HepG2 (cell line): ENCODE measurements around the gene GLDC. TPM values are rescaled to one million over a fixed set of nuclear protein-coding genes. Genes with fewer than 3 reads are reported as not detected.
A peak's percentile ranks its signal among the peaks of the same experiment; 100 is the strongest.

ENCODE experiments used
- AGO1 ChIP-seq: fragments of 200-400 bp; formaldehyde crosslinking; IDR thresholded peaks from 2 replicates; pipeline ENCODE4 v1.6.1; 2017; ENCODE audit warnings: mild to moderate bottlenecking, low read depth, low read length, moderate library complexity; ENCODE audit not compliant: poor library complexity, severe bottlenecking
- NPAS2 ChIP-seq: sonication (generic); formaldehyde crosslinking; IDR thresholded peaks from 2 replicates; pipeline ENCODE4 v1.8.0; 2022; ENCODE audit warnings: mild to moderate bottlenecking, missing genetic modification reagents, borderline replicate concordance
- ZBTB38 ChIP-seq: sonication (generic); formaldehyde crosslinking; IDR thresholded peaks from 2 replicates; pipeline ENCODE4 v1.5.1; 2020; ENCODE audit warnings: mild to moderate bottlenecking, missing genetic modification reagents
- ZFP91 ChIP-seq: sonication (generic); formaldehyde crosslinking; IDR thresholded peaks from 2 replicates; pipeline ENCODE4 v1.9.0; 2022; ENCODE audit warnings: missing genetic modification reagents, mild to moderate bottlenecking, borderline replicate concordance
- ZNF101 ChIP-seq: sonication (generic); formaldehyde crosslinking; IDR thresholded peaks from 2 replicates; pipeline ENCODE4 v1.4.0; 2020; ENCODE audit warnings: mild to moderate bottlenecking, low read depth, missing genetic modification reagents, borderline replicate concordance
- ZNF318 ChIP-seq: sonication (generic); formaldehyde crosslinking; IDR thresholded peaks from 2 replicates; pipeline ENCODE4 v1.4.0; 2020; ENCODE audit warnings: mild to moderate bottlenecking, missing genetic modification reagents
- ZNF343 ChIP-seq: sonication (generic); formaldehyde crosslinking; IDR thresholded peaks from 2 replicates; pipeline ENCODE4 v1.4.0; 2020; ENCODE audit warnings: mild to moderate bottlenecking, missing genetic modification reagents
- ZNF407 ChIP-seq: sonication (generic); formaldehyde crosslinking; IDR thresholded peaks from one replicate; pipeline ENCODE4 v1.5.1; 2020; ENCODE audit warnings: mild to moderate bottlenecking, missing genetic modification reagents; ENCODE audit errors: not compliant biosample characterization
- polyA plus RNA-seq, 8 experiments: library from polyadenylated mRNA; depleted of rRNA in 3 of 8; stranded (reverse) in 7 of 8; unstranded in 1 of 8; fragments of >200 nt; fragmentation: Illumina TruSeq in 4 of 8; extraction: Trizol in 4 of 8; gene quantifications; 2 replicates each; pipeline versions ENCODE4 v1.2.1 to v1.2.3, GENCODE V29; 2011 to 2016; ENCODE audit warnings: low read depth in 4 of 8, missing spikeins in 1 of 8, mixed read lengths in 1 of 8; ENCODE audit not compliant: insufficient read depth in 1 of 8
- total RNA-seq, 5 experiments: library from RNA; depleted of rRNA; stranded (reverse); fragments of >200 nt; fragmentation: Illumina TruSeq; extraction: Trizol; gene quantifications; 2 replicates each; pipeline ENCODE4 v1.2.3, GENCODE V29; 2016; ENCODE audit warnings: low read depth in 1 of 5

The GLDC gene
- total and polyA plus RNA-seq, 2 of the 13 experiments (the other 11 are each of a cell fraction or from before 2014, with no cell fraction given), result 59.3 to 115 TPM

DNA sequence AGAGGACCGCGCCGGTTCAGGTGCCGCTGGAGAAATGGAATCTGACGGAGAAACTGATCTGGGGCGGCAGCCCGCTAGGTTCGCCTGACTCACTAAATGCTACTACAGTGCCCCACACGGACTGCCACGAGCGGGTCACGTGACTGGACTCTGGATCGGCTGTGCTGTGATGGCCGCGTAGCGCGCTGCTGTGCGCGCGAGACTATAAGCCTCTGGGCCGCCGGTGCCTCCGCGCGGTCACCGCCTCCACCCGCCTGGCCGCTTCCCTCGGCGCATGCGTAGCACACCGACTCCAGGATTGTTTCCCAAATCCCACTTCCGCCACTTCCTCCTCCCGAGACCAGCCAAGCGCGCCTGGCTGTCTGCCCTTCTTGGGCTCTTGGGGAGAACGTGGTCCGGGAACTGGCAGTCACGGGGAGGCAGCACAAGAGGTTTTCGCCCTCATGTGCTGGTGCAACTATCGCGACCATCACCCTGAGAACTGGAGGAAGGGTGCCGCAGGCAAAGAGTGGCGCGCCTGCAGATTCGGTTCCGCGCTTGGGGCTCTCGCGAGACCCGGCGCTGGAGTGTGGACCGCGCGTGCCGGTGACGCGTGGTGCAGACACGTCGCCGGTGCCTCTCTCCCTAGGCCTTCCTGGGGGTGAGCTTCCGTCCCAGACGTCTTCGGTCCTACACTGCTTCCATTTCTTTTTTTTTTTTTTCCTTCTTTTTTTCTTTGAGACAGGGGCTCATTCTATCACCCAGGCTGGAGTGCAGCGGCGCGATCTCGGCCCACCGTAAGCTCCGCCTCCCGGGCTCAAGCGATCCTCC lies 35.8 kb upstream of the GLDC start (continued):
- TF ChIP-seq ZNF407 (CRISPR knock-in tag) (no peak), AGO1 (no peak), ZNF101 (CRISPR knock-in tag) (0 out of 2 replicates have a peak, but pooled peaks have one; percentile 79), ZBTB38 (CRISPR knock-in tag) (peak; percentile 93), NPAS2 (CRISPR knock-in tag) (no peak), ZNF318 (CRISPR knock-in tag) (no peak; the same call in 1 of the 2 replicates), ZFP91 (peak; percentile 94), ZNF343 (CRISPR knock-in tag) (no peak; the same call in none of the 2 replicates)
